Activated naive CD8-positive, alpha-beta T cell treated with anti-CD3 and anti-CD28 coated beads, Interleukin-2, amount 50 U/mL, for 24 hours (primary cell): Measurements from ENCODE around the gene SLC28A2.
A peak's percentile ranks its signal among the peaks of the same experiment; 100 is the strongest.
"Not testable (repeated sequence)": the region's sequence is repeated elsewhere in the genome, so short reads cannot be mapped to it uniquely, and the experiment has no call there.

Source experiments
- ATAC-seq: fragments of 150-1000 bp; cut with Tn5 transposase; one replicate; pipeline ENCODE4 v1.10.0; 2021
- DNase-seq: peaks from one replicate; pipeline ENCODE4 v3.0.0; 2021
- H3K27ac Mint-ChIP-seq: one replicate; pipeline ENCODE4 v1.8.0; 2021; ENCODE audit warnings: mild to moderate bottlenecking, mixed read lengths
- H3K27me3 Mint-ChIP-seq: one replicate; pipeline ENCODE4 v1.8.0; 2021; ENCODE audit warnings: mixed read lengths
- H3K36me3 Mint-ChIP-seq: one replicate; pipeline ENCODE4 v1.8.0; 2021; ENCODE audit warnings: low read depth, mixed read lengths
- H3K4me1 Mint-ChIP-seq: one replicate; pipeline ENCODE4 v1.8.0; 2021; ENCODE audit warnings: mixed read lengths
- H3K4me3 Mint-ChIP-seq: one replicate; pipeline ENCODE4 v1.8.0; 2021; ENCODE audit warnings: mild to moderate bottlenecking, moderate library complexity, mixed read lengths
- H3K9me3 Mint-ChIP-seq: one replicate; pipeline ENCODE4 v1.8.0; 2021; ENCODE audit warnings: mixed read lengths

SLC28A2 gene

GRCh38 chr15:45251888-45252287 lies at the start of gene SLC28A2:
Gene SLC28A2, plus strand, starts transcription at chr15:45252234. Its CDS starts 982 bp downstream, at chr15:45253216.
- H3K4me3 Mint-ChIP-seq, result no peak within 1 kb of the TSS
- no peaks in the 10 kb centered on the region for H3K27me3 Mint-ChIP-seq
- H3K9me3 Mint-ChIP-seq, result peaks cover 4% of the 10 kb centered on the region
- no peaks in the 10 kb centered on the region for H3K4me1 Mint-ChIP-seq
- ATAC-seq, result no peak
- peaks cover 2% of the 10 kb centered on the region for H3K36me3 Mint-ChIP-seq
- no peak for DNase-seq
- H3K27ac Mint-ChIP-seq, result no peak within 1 kb of the TSS

GRCh38 chr15:45203182-45203581 lies 48.9 kb upstream of the SLC28A2 start:
- ATAC-seq (no peak), DNase-seq (no peak)
- peaks cover 16% of the 10 kb centered on the region for H3K4me1 Mint-ChIP-seq
- H3K27me3 Mint-ChIP-seq, result peaks cover 4% of the 10 kb centered on the region
- no peak overlapping the region for H3K4me3 Mint-ChIP-seq
- H3K27ac Mint-ChIP-seq, result no peak overlapping the region
- peaks cover 3% of the 10 kb centered on the region for H3K36me3 Mint-ChIP-seq
- no peaks in the 10 kb centered on the region for H3K9me3 Mint-ChIP-seq

- H3K27me3 Mint-ChIP-seq, result peaks cover 4% of the 10 kb centered on the region
- H3K27ac Mint-ChIP-seq, result no peak overlapping the region
- DNase-seq (peak; percentile 74), ATAC-seq (peak; percentile 27)
- no peaks in the 10 kb centered on the region for H3K36me3 Mint-ChIP-seq
- H3K4me3 Mint-ChIP-seq, result no peak overlapping the region
- no peaks in the 10 kb centered on the region for H3K9me3 Mint-ChIP-seq
- H3K4me1 Mint-ChIP-seq, result peaks cover 3% of the 10 kb centered on the region
These were observed 46.8 kb upstream of the SLC28A2 start for GRCh38 chr15:45205192-45205591.

GRCh38 chr15:45212493-45212892 lies 39.5 kb upstream of the SLC28A2 start:
- DNase-seq (no peak), ATAC-seq (no peak)
- H3K27me3 Mint-ChIP-seq, result no peaks in the 10 kb centered on the region
- H3K36me3 Mint-ChIP-seq, result no peaks in the 10 kb centered on the region
- no peak overlapping the region for H3K4me3 Mint-ChIP-seq
- no peak overlapping the region for H3K27ac Mint-ChIP-seq
- H3K4me1 Mint-ChIP-seq, result no peaks in the 10 kb centered on the region
- no peaks in the 10 kb centered on the region for H3K9me3 Mint-ChIP-seq

- Mint-ChIP-seq H3K4me3 (no peak overlapping the region), H3K36me3 (no peaks in the 10 kb centered on the region), H3K27me3 (peaks cover 10% of the 10 kb centered on the region), H3K4me1 (no peaks in the 10 kb centered on the region), H3K9me3 (no peaks in the 10 kb centered on the region), H3K27ac (no peak overlapping the region)
- no peak for DNase-seq
- ATAC-seq, result no peak
These were observed 30.9 kb upstream of the SLC28A2 start for GRCh38 chr15:45221053-45221599.

- no peaks in the 10 kb centered on the region for H3K36me3 Mint-ChIP-seq
- peaks cover 10% of the 10 kb centered on the region for H3K27me3 Mint-ChIP-seq
- ATAC-seq, result no peak
These were observed 30.1 kb upstream of the SLC28A2 start for GRCh38 chr15:45221967-45222366.

GRCh38 chr15:45224621-45225217 lies 27.3 kb upstream of the SLC28A2 start:
- no peaks in the 10 kb centered on the region for H3K4me1 Mint-ChIP-seq
- DNase-seq, result no peak
- no peak overlapping the region for H3K4me3 Mint-ChIP-seq
- H3K9me3 Mint-ChIP-seq, result no peaks in the 10 kb centered on the region
- H3K36me3 Mint-ChIP-seq, result no peaks in the 10 kb centered on the region
- no peak for ATAC-seq
- H3K27ac Mint-ChIP-seq, result no peak overlapping the region
- peaks cover 10% of the 10 kb centered on the region for H3K27me3 Mint-ChIP-seq

More at GRCh38 chr15:45221967-45222366, 30.1 kb upstream of the SLC28A2 start:
- Mint-ChIP-seq H3K4me3 (no peak overlapping the region), H3K4me1 (no peaks in the 10 kb centered on the region), H3K9me3 (no peaks in the 10 kb centered on the region), H3K27ac (no peak overlapping the region)
- no peak for DNase-seq

GRCh38 chr15:45225506-45226273 lies 26.3 kb upstream of the SLC28A2 start:
- Mint-ChIP-seq H3K27me3 (peaks cover 10% of the 10 kb centered on the region), H3K4me3 (no peak overlapping the region), H3K4me1 (no peaks in the 10 kb centered on the region), H3K9me3 (no peaks in the 10 kb centered on the region), H3K27ac (no peak overlapping the region), H3K36me3 (no peaks in the 10 kb centered on the region)
- DNase-seq, result no peak
- no peak for ATAC-seq

- Mint-ChIP-seq H3K27me3 (peaks cover 12% of the 10 kb centered on the region), H3K4me3 (no peak overlapping the region), H3K4me1 (no peaks in the 10 kb centered on the region), H3K36me3 (no peaks in the 10 kb centered on the region), H3K27ac (no peak overlapping the region), H3K9me3 (no peaks in the 10 kb centered on the region)
- ATAC-seq, result no peak
- no peak for DNase-seq
These were observed 23.1 kb upstream of the SLC28A2 start for GRCh38 chr15:45228931-45229330.

GRCh38 chr15:45230245-45230965 lies 21.6 kb upstream of the SLC28A2 start:
- ATAC-seq, result no peak
- H3K27me3 Mint-ChIP-seq, result peaks cover 4% of the 10 kb centered on the region

GRCh38 chr15:45231132-45231531 lies 20.9 kb upstream of the SLC28A2 start:
- H3K27me3 Mint-ChIP-seq, result peaks cover 4% of the 10 kb centered on the region
- peaks cover 8% of the 10 kb centered on the region for H3K36me3 Mint-ChIP-seq
- peaks cover 16% of the 10 kb centered on the region for H3K9me3 Mint-ChIP-seq
- no peak for ATAC-seq
- DNase-seq, result no peak
- H3K4me1 Mint-ChIP-seq, result no peaks in the 10 kb centered on the region
- H3K4me3 Mint-ChIP-seq, result no peak overlapping the region
- H3K27ac Mint-ChIP-seq, result no peak overlapping the region

More at GRCh38 chr15:45230245-45230965, 21.6 kb upstream of the SLC28A2 start:
- no peak for DNase-seq
- Mint-ChIP-seq H3K4me1 (no peaks in the 10 kb centered on the region), H3K4me3 (no peak overlapping the region), H3K36me3 (peaks cover 8% of the 10 kb centered on the region), H3K27ac (no peak overlapping the region), H3K9me3 (peaks cover 13% of the 10 kb centered on the region)

- H3K4me3 Mint-ChIP-seq, result no peak overlapping the region
- peaks cover 22% of the 10 kb centered on the region for H3K9me3 Mint-ChIP-seq
- peaks cover 8% of the 10 kb centered on the region for H3K36me3 Mint-ChIP-seq
- H3K4me1 Mint-ChIP-seq, result no peaks in the 10 kb centered on the region
- ATAC-seq, result no peak
- peaks cover 4% of the 10 kb centered on the region for H3K27me3 Mint-ChIP-seq
- DNase-seq, result no peak
- H3K27ac Mint-ChIP-seq, result no peak overlapping the region
These were observed 20.0 kb upstream of the SLC28A2 start for GRCh38 chr15:45231864-45232562.

- Mint-ChIP-seq H3K27ac (no peak overlapping the region), H3K27me3 (peaks cover 4% of the 10 kb centered on the region), H3K4me1 (no peaks in the 10 kb centered on the region), H3K9me3 (peaks cover 34% of the 10 kb centered on the region), H3K36me3 (peaks cover 8% of the 10 kb centered on the region), H3K4me3 (no peak overlapping the region)
- ATAC-seq, result no peak
- DNase-seq, result no peak
These were observed 17.3 kb upstream of the SLC28A2 start for GRCh38 chr15:45234562-45235235.

- peaks cover 43% of the 10 kb centered on the region for H3K9me3 Mint-ChIP-seq
- ATAC-seq, H3K27ac Mint-ChIP-seq, H3K4me3 Mint-ChIP-seq, H3K4me1 Mint-ChIP-seq, H3K27me3 Mint-ChIP-seq, DNase-seq: not testable (repeated sequence)
- peaks cover 16% of the 10 kb centered on the region for H3K36me3 Mint-ChIP-seq
These were observed 15.2 kb upstream of the SLC28A2 start for GRCh38 chr15:45236806-45237205.
